GM18519 (cell line): Measurements from ENCODE around the gene GABRD.

Source experiments
- ATAC-seq: cut with Tn5 transposase; IDR thresholded peaks from one replicate; pipeline ENCODE4 v1.9.1; 2021; ENCODE audit warnings: mild to moderate bottlenecking, moderate library complexity; ENCODE audit not compliant: unreplicated experiment, low FRiP score

Gene GABRD

GRCh38 chr1:2050793-2051682 lies 31.9 kb downstream of the GABRD start:
- no peak for ATAC-seq

- ATAC-seq, result no peak
These were observed 33.0 kb downstream of the GABRD start for GRCh38 chr1:2052054-2052679.

GRCh38 chr1:2052756-2053155 lies 33.6 kb downstream of the GABRD start:
- no peak for ATAC-seq

GRCh38 chr1:2053217-2053616 lies 34.1 kb downstream of the GABRD start:
- ATAC-seq, result no peak

- no peak for ATAC-seq
These were observed 34.7 kb downstream of the GABRD start for GRCh38 chr1:2053784-2054376.

GRCh38 chr1:2054560-2054959 lies 35.4 kb downstream of the GABRD start:
- no peak for ATAC-seq

- ATAC-seq, result no peak
These were observed 36.9 kb downstream of the GABRD start for GRCh38 chr1:2055911-2056575.

- no peak for ATAC-seq
These were observed 37.9 kb downstream of the GABRD start for GRCh38 chr1:2056955-2057590.

- no peak for ATAC-seq
These were observed 40.3 kb downstream of the GABRD start for GRCh38 chr1:2059290-2059953.

- no peak for ATAC-seq
These were observed 40.9 kb downstream of the GABRD start for GRCh38 chr1:2060072-2060471.

GRCh38 chr1:2060535-2060934 lies 41.4 kb downstream of the GABRD start:
- no peak for ATAC-seq

GRCh38 chr1:2061065-2061778 lies 42.1 kb downstream of the GABRD start:
- ATAC-seq, result no peak

GRCh38 chr1:2065699-2066098 lies 46.6 kb downstream of the GABRD start:
- no peak for ATAC-seq

- ATAC-seq, result no peak
These were observed 48.2 kb downstream of the GABRD start for GRCh38 chr1:2067393-2067792.

GRCh38 chr1:2067981-2068380 lies 48.8 kb downstream of the GABRD start:
- ATAC-seq, result no peak

- ATAC-seq, result no peak
These were observed 49.8 kb downstream of the GABRD start for GRCh38 chr1:2068951-2069350.

GRCh38 chr1:2070016-2070415 lies 50.9 kb downstream of the GABRD start:
- ATAC-seq, result no peak

GRCh38 chr1:2070800-2071530 lies 51.8 kb downstream of the GABRD start:
- ATAC-seq, result no peak
